ENCODE data around the gene STK33. TPM values are rescaled to one million over a fixed set of nuclear protein-coding genes. Genes with fewer than 3 reads are reported as not detected.

STK33 gene
- total RNA-seq, 2 experiments from 2014 or later, result not detected

- no peak for DNase-seq
- no peak for TF ChIP-seq CTCF (IDR thresholded peaks at IDR 0.05)
- ChIA-PET CTCF (no interaction called here), POLR2A (no interaction called here)
- no peaks in the 10 kb centered on the region for H3K36me3 ChIP-seq (ENCODE audit: insufficient read depth, low read length)
- H3K27me3 Mint-ChIP-seq, result peaks cover 45% of the 10 kb centered on the region
- H3K36me3 Mint-ChIP-seq (ENCODE audit: low read depth), result no peaks in the 10 kb centered on the region
- H3K27me3 ChIP-seq (ENCODE audit: control insufficient read depth in 1 of 2, insufficient read depth in 2 of 2, low read length in 2 of 2), result peaks cover 3 to 13% of the 10 kb centered on the region in 2 experiments
- H3K4me1 ChIP-seq (ENCODE audit: insufficient read depth, low read length), result no peaks in the 10 kb centered on the region
- no peak overlapping the region for H3K4me3 ChIP-seq (ENCODE audit: low read length)
- intact Hi-C loops (cut with DNase I, micrococcal nuclease), result no loop called here
- no peak overlapping the region for H3K4me3 Mint-ChIP-seq
- ATAC-seq (ENCODE audit: poor library complexity), result no peak
- H3K27ac Mint-ChIP-seq, result no peak overlapping the region
- H3K4me1 Mint-ChIP-seq (ENCODE audit: low read depth), result no peaks in the 10 kb centered on the region
- peaks cover 3% of the 10 kb centered on the region for H3K9me3 Mint-ChIP-seq
- H3K9me3 ChIP-seq (ENCODE audit: control insufficient read depth in 1 of 2, insufficient read depth in 1 of 2, low read length in 2 of 2), result peaks cover 0 to 6% of the 10 kb centered on the region in 2 experiments
- no peak overlapping the region for H3K27ac ChIP-seq (ENCODE audit: low read depth in 1 of 2, low read length in 2 of 2)
These were observed 7.2 kb downstream of the STK33 start for GRCh38 chr11:8586805-8587204.

GRCh38 chr11:8586184-8586583 is 7.8 kb downstream of the STK33 start:
- H3K9me3 Mint-ChIP-seq, result peaks cover 3% of the 10 kb centered on the region
- TF ChIP-seq CTCF (IDR thresholded peaks at IDR 0.05), result no peak
- ATAC-seq (ENCODE audit: poor library complexity) (no peak), DNase-seq (no peak)
- ChIA-PET POLR2A (no interaction called here), CTCF (no interaction called here)
- no peaks in the 10 kb centered on the region for H3K4me1 Mint-ChIP-seq (ENCODE audit: low read depth)
- Histone ChIP-seq H3K4me3 (ENCODE audit: low read length) (no peak overlapping the region), H3K36me3 (ENCODE audit: insufficient read depth, low read length) (no peaks in the 10 kb centered on the region), H3K27ac (ENCODE audit: low read depth in 1 of 2, low read length in 2 of 2) (no peak overlapping the region), H3K27me3 (ENCODE audit: control insufficient read depth in 1 of 2, insufficient read depth in 2 of 2, low read length in 2 of 2) (peaks cover 3 to 12% of the 10 kb centered on the region in 2 experiments), H3K9me3 (ENCODE audit: control insufficient read depth in 1 of 2, insufficient read depth in 1 of 2, low read length in 2 of 2) (peaks cover 0 to 6% of the 10 kb centered on the region in 2 experiments), H3K4me1 (ENCODE audit: insufficient read depth, low read length) (no peaks in the 10 kb centered on the region)
- H3K27ac Mint-ChIP-seq, result no peak overlapping the region
- no peak overlapping the region for H3K4me3 Mint-ChIP-seq
- H3K36me3 Mint-ChIP-seq (ENCODE audit: low read depth), result no peaks in the 10 kb centered on the region
- H3K27me3 Mint-ChIP-seq, result peaks cover 39% of the 10 kb centered on the region
- intact Hi-C loops (cut with DNase I, micrococcal nuclease), result no loop called here

- no peak overlapping the region for H3K4me3 ChIP-seq (ENCODE audit: low read length)
- CTCF ChIA-PET, result interaction anchor here (0.7 kb wide), 1 partner anchor 21 kb away, joined by 3 read pairs; no protein-coding TSS in a partner anchor
- POLR2A ChIA-PET, result no interaction called here
- Mint-ChIP-seq H3K4me3 (no peak overlapping the region), H3K9me3 (peaks cover 3% of the 10 kb centered on the region), H3K27ac (no peak overlapping the region), H3K4me1 (ENCODE audit: low read depth) (no peaks in the 10 kb centered on the region), H3K36me3 (ENCODE audit: low read depth) (no peaks in the 10 kb centered on the region), H3K27me3 (peaks cover 39% of the 10 kb centered on the region)
- no peak for ATAC-seq (ENCODE audit: poor library complexity)
- TF ChIP-seq CTCF (IDR thresholded peaks at IDR 0.05), result no peak
- intact Hi-C loops (cut with DNase I, micrococcal nuclease), result no loop called here
- DNase-seq, result no peak
- H3K27me3 ChIP-seq (ENCODE audit: control insufficient read depth in 1 of 2, insufficient read depth in 2 of 2, low read length in 2 of 2), result peaks cover 3 to 7% of the 10 kb centered on the region in 2 experiments
- H3K9me3 ChIP-seq (ENCODE audit: control insufficient read depth in 1 of 2, insufficient read depth in 1 of 2, low read length in 2 of 2), result peaks cover 0 to 6% of the 10 kb centered on the region in 2 experiments
- no peaks in the 10 kb centered on the region for H3K4me1 ChIP-seq (ENCODE audit: insufficient read depth, low read length)
- H3K27ac ChIP-seq (ENCODE audit: low read depth in 1 of 2, low read length in 2 of 2), result no peak overlapping the region
- H3K36me3 ChIP-seq (ENCODE audit: insufficient read depth, low read length), result no peaks in the 10 kb centered on the region
These were observed 9.5 kb downstream of the STK33 start for GRCh38 chr11:8584511-8584910.
